ENCODE data around the gene IFI27.

DNA sequence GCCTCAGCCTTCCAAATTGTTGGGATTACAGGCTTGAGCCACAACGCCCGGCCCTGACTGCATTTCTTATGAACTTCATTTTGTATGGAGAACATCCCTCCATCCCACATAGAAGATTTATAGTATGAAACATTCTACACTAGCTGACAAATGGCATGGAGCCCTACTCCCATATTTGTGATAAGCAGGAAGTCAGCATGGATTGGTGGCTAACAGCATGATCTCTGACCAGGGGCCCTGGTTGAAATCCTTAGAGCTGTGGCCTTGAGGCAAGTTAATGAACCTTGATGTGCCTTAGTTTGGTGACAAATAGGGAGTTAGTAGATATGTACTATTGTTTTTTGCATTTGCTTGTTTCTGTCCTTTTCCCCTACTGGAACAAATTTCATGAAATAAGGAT is 17.1 kb upstream of the IFI27 start:
- TF ChIP-seq, protein P1, sequence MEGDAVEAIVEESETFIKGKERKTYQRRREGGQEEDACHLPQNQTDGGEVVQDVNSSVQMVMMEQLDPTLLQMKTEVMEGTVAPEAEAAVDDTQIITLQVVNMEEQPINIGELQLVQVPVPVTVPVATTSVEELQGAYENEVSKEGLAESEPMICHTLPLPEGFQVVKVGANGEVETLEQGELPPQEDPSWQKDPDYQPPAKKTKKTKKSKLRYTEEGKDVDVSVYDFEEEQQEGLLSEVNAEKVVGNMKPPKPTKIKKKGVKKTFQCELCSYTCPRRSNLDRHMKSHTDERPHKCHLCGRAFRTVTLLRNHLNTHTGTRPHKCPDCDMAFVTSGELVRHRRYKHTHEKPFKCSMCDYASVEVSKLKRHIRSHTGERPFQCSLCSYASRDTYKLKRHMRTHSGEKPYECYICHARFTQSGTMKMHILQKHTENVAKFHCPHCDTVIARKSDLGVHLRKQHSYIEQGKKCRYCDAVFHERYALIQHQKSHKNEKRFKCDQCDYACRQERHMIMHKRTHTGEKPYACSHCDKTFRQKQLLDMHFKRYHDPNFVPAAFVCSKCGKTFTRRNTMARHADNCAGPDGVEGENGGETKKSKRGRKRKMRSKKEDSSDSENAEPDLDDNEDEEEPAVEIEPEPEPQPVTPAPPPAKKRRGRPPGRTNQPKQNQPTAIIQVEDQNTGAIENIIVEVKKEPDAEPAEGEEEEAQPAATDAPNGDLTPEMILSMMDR (conservative IDR thresholded peaks at IDR 0.05; ENCODE audit: low read depth, low read length): no peak
- no peak for TF ChIP-seq EZH2 (IDR thresholded peaks at IDR 0.05; ENCODE audit: borderline replicate concordance, low read depth, low read length, poor library complexity, severe bottlenecking)
